ENCODE results near the gene SASH1.

DNA sequence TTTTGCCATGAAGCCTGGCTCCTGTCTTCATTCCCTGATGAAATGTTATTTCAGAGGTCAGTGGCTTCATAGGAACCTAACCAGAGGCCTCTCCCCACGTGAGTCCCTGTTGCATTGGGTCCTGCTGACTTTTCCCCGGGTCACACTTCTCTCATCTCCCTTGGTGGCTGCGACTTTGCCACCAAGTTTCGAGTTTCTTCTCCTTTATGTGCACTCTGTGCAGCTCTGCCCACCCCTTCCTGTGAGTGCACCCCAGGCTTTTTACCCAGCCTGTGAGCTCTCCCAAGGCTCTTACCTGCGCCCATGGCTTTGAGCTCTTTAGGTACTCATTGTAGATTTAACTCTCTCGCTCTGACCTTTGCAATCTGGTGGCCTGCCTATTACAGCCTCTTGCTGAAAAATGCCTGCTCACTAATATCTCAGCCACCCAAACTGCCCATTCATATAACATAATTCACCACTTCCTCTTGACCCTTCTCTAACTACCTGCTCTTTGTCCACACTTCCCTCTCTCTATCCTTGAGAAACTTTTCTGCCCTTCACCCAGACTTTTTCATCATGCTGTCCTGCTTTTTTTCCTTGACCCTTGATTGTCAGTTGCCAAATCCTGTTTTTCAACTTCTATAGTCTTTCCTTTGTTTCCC lies 105.9 kb downstream of the SASH1 start:
- no peak for TF ChIP-seq POLR2A (IDR thresholded peaks at IDR 0.05)
- TF ChIP-seq, protein P1, sequence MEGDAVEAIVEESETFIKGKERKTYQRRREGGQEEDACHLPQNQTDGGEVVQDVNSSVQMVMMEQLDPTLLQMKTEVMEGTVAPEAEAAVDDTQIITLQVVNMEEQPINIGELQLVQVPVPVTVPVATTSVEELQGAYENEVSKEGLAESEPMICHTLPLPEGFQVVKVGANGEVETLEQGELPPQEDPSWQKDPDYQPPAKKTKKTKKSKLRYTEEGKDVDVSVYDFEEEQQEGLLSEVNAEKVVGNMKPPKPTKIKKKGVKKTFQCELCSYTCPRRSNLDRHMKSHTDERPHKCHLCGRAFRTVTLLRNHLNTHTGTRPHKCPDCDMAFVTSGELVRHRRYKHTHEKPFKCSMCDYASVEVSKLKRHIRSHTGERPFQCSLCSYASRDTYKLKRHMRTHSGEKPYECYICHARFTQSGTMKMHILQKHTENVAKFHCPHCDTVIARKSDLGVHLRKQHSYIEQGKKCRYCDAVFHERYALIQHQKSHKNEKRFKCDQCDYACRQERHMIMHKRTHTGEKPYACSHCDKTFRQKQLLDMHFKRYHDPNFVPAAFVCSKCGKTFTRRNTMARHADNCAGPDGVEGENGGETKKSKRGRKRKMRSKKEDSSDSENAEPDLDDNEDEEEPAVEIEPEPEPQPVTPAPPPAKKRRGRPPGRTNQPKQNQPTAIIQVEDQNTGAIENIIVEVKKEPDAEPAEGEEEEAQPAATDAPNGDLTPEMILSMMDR (IDR thresholded peaks at IDR 0.05): no peak
